Duodenal mucosa (tissue), 2 donors: ENCODE measurements around the gene AEN.
"Not testable (repeated sequence)": the region's sequence is repeated elsewhere in the genome, so short reads cannot be mapped to it uniquely, and the experiment has no call there.

ENCODE experiments used
- H3K27ac ChIP-seq: one replicate; pipeline ENCODE4 v1.7.0; 2013; ENCODE audit warnings: low read depth, low read length
- H3K27me3 ChIP-seq, 2 donors: one replicate each; pipeline ENCODE4 v1.7.0; 2013; ENCODE audit warnings: low read length in 2 of 2, control low read depth in 1 of 2; ENCODE audit not compliant: insufficient read depth in 2 of 2, control insufficient read depth in 1 of 2
- H3K36me3 ChIP-seq, 2 donors: one replicate each; pipeline ENCODE4 v1.7.0; 2013; ENCODE audit warnings: low read length in 2 of 2, control low read depth in 1 of 2; ENCODE audit not compliant: insufficient read depth in 2 of 2, control insufficient read depth in 1 of 2
- H3K4me1 ChIP-seq, 2 donors: one replicate each; pipeline ENCODE4 v1.7.0; 2013; ENCODE audit warnings: low read length in 2 of 2, control low read depth in 1 of 2; ENCODE audit not compliant: insufficient read depth in 2 of 2, control insufficient read depth in 1 of 2
- H3K4me3 ChIP-seq, 2 donors: one replicate each; pipeline ENCODE4 v1.7.0; 2013; ENCODE audit warnings: low read length in 2 of 2, low read depth in 1 of 2
- H3K9ac ChIP-seq, 2 donors: one replicate each; pipeline ENCODE4 v1.7.0; 2013; ENCODE audit warnings: low read length in 2 of 2, low read depth in 1 of 2
- H3K9me3 ChIP-seq, 2 donors: one replicate each; pipeline ENCODE4 v1.7.0; 2013; ENCODE audit warnings: low read length in 2 of 2, control low read depth in 1 of 2; ENCODE audit not compliant: control insufficient read depth in 1 of 2

AEN gene

DNA sequence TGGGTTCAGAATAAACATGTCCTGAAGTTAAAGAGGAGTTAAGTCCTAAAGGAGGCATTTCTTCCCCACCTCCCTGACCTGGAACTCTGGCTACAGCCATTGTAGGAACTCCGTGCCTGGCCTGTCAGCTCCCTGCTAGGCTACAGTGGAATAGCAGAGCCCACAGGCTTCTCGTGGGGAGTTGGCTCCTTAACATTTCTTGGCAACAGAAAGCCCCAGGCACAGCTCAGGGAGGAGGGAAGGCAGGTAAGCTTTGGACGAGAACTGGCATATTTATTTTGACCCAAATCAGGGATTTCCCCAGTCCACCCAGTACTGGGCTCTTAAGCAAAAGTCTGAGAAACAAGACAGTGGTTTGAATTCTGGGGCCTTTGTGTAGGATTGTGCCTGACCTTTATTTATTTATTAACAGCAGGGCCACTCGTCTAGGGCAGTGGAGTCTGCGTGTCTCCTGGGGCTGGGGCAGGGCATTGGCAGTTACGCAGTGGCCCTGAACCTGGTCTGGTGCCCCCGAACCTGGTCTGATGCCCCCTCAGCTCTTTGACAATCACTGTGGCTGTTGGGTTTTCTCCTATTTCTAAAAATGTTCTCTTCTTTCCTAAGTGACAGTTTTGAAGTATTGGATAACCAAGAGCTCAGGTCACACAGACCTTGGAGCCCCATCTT, 9.8 kb downstream of the AEN start:
- Histone ChIP-seq H3K9ac (peak overlapping the region in 1 of 2 donors; percentile 13), H3K27ac (no peak overlapping the region), H3K4me3 (no peak overlapping the region), H3K36me3 (peaks cover 8 to 43% of the 10 kb centered on the region in 2 donors), H3K4me1 (peaks cover 23 to 29% of the 10 kb centered on the region in 2 donors), H3K27me3 (no peaks in the 10 kb centered on the region), H3K9me3 (no peaks in the 10 kb centered on the region)

DNA sequence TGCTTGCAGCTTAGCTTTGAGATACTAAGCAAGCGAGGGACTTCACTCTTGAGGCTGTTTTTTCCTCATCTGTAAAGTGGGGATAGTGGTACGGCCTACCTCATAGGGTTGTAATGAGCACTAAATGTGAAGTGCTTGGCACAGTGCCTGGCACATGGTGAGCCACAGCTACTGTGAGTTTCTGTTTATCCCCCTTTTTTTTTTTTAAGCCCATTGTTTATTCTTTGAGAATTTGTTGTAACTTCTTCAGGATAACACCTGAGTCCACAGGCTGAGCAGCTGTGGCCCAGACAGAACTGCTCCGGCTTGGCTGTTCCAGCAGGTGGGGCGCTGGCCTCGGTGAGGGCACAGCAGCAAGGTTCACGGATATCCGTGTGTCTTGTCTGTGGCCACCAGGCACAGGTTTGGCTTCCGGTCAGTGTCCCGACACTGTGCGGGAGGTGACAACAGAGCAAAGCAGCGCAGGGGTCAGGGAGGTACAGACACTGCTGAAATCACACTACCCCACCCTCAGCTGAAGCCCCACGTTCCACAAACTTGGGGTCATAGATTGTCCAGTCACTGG, 10.4 kb downstream of the AEN start:
- no peaks in the 10 kb centered on the region for H3K27me3 ChIP-seq
- no peak overlapping the region for H3K4me3 ChIP-seq
- peaks cover 29 to 33% of the 10 kb centered on the region in 2 donors for H3K4me1 ChIP-seq
- peaks cover 8 to 38% of the 10 kb centered on the region in 2 donors for H3K36me3 ChIP-seq
- no peak overlapping the region for H3K27ac ChIP-seq
- H3K9me3 ChIP-seq = no peaks in the 10 kb centered on the region
- H3K9ac ChIP-seq = no peak overlapping the region

DNA sequence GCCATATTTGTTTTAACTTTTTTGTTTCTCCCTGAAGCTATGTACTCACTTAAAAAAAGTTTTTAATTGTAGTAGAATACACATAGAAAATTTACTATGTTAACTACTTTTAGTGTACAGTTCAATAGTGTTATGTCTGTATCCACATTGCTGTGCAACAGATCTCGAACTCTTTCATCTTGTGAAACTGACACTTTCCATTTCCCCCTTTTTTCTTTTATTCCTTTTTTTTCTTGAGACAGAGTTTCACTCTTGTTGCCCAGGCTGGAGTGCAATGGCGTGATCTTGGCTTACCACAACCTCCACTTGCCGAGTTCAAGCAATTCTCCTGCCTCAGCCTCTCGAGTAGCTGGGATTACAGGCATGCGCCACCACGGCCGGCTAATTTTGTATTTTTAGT, 11.7 kb downstream of the AEN start:
- not testable (repeated sequence) for H3K4me3 ChIP-seq, H3K27me3 ChIP-seq, H3K27ac ChIP-seq, H3K9ac ChIP-seq, H3K9me3 ChIP-seq
- H3K36me3 ChIP-seq = peaks cover 8 to 35% of the 10 kb centered on the region in 2 donors
- peaks cover 35 to 39% of the 10 kb centered on the region in 2 donors for H3K4me1 ChIP-seq

DNA sequence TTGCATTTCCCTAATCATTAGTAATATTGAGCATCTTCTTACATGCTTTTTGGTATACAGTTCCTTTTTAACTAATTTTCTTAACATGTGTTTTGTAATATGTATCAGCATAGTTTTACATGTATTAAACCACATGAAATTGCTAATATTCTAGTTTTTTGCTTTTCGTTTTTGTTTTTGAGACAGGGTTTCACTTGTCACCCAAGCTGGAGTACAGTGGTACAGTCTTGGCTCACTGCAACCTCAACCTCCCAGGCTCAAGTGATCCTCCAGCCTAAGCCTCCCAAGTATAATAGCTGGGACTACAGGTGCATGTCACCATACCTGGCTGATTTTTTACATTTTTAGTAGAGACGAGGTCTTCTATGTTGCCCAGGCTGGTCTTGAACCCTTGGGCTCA, 13.3 kb downstream of the AEN start:
- no peak overlapping the region for H3K4me3 ChIP-seq
- H3K4me1 ChIP-seq = peaks cover 43 to 45% of the 10 kb centered on the region in 2 donors
- H3K36me3 ChIP-seq = peaks cover 4 to 28% of the 10 kb centered on the region in 2 donors
- peak overlapping the region in 1 of 2 donors; percentile 6 for H3K9ac ChIP-seq
- no peaks in the 10 kb centered on the region for H3K27me3 ChIP-seq
- H3K9me3 ChIP-seq = no peaks in the 10 kb centered on the region
- H3K27ac ChIP-seq = no peak overlapping the region

DNA sequence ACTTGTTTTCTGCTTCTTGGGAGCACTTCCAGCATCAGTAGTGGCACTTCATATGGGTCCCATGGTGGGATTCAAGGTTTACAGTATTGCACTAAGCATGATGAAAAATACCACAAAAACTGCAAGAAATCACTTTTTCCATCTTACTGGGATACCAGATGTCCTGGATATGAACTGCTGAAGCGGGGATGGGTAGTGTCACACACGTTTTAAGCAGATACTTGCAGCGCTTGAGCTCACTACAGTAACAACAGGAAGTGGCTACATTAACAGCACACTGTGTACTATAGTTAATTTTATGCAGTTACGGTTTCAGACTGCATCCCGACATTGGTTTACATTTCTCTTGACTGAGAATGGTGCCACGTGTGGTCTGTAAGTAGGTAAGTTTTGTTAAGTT, 14.2 kb downstream of the AEN start:
- Histone ChIP-seq H3K9me3 (no peaks in the 10 kb centered on the region), H3K27me3 (no peaks in the 10 kb centered on the region), H3K9ac (peak overlapping the region in 1 of 2 donors; percentile 36), H3K4me3 (no peak overlapping the region), H3K27ac (no peak overlapping the region), H3K4me1 (peaks cover 43 to 45% of the 10 kb centered on the region in 2 donors), H3K36me3 (peaks cover 0 to 19% of the 10 kb centered on the region in 2 donors)

DNA sequence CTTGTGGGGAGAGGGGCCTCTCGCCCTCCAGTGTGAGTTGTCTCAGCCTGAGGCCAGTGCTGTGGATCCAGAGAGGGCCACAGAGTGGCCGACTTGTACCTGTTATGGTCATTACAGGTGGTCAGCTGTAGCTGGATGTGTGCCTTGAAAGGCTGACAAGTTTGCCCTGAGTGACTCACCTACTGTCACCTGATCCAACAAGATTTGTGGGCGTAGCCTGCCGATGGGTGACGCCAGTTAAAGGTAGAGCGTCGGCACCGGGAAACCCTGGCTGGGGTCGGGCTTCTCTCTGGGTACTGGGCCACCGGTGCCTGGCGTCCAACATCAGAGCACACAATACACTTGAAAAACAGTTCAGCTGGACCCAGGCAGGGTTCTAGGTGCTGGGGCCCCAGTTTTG, 14.9 kb downstream of the AEN start:
- peaks cover 40 to 45% of the 10 kb centered on the region in 2 donors for H3K4me1 ChIP-seq

DNA sequence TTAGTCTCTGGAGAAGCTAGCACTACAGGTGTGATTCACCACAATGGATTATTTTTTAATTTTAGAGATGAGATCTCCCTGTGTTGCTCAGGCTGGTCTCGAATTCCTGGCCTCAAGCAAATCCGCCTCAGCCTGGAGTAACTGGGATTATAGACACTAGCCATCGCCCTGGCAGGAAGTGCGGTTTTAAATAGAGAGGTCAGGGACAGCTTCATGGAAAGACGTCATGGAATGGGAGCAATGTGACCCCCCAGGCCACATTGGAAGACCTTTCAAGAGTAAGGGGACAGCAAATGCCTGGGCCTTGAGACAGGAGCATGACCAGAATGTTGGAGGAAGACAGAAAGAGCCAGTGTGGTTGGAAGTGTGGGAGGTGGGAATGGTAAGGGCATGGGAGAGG, 15.5 kb downstream of the AEN start:
- H3K27ac ChIP-seq = no peak overlapping the region
- H3K4me1 ChIP-seq = peaks cover 40 to 45% of the 10 kb centered on the region in 2 donors
- peak overlapping the region in 1 of 2 donors; percentile 55 for H3K9ac ChIP-seq
- H3K36me3 ChIP-seq = peaks cover 0 to 7% of the 10 kb centered on the region in 2 donors
- no peaks in the 10 kb centered on the region for H3K27me3 ChIP-seq
- H3K4me3 ChIP-seq = no peak overlapping the region
- no peaks in the 10 kb centered on the region for H3K9me3 ChIP-seq

More for the DNA sequence above, 14.9 kb downstream of the AEN start:
- Histone ChIP-seq H3K27ac (peak overlapping the region; percentile 59), H3K36me3 (peaks cover 0 to 13% of the 10 kb centered on the region in 2 donors), H3K9ac (peak overlapping the region; percentile 36 to 55), H3K9me3 (no peaks in the 10 kb centered on the region), H3K27me3 (no peaks in the 10 kb centered on the region), H3K4me3 (peak overlapping the region; percentile 37)

DNA sequence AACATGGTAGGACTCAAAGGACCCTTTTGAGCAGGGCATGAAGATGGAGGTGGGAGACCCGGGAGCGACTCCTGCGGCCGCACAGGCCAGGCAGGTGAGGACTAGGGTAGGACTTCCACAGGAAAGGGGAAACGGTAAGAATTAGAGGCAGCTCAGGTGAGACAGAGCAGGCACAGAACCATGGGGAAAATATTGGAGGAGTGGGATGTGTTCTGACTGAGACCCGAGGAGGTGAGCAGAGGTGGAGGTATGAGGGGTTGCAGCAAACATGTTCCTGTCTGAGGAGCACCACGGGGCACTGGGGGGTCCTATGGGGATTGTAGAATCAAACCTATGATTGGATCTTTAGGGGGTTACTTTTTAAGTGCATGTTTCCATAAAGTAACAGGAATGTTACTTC, 16.3 kb downstream of the AEN start:
- H3K9ac ChIP-seq = peak overlapping the region; percentile 89 to 90
- H3K27ac ChIP-seq = no peak overlapping the region
- H3K4me1 ChIP-seq = peaks cover 40 to 45% of the 10 kb centered on the region in 2 donors
- peaks cover 0 to 3% of the 10 kb centered on the region in 2 donors for H3K36me3 ChIP-seq
- H3K27me3 ChIP-seq = no peaks in the 10 kb centered on the region
- peak overlapping the region in 1 of 2 donors; percentile 63 for H3K4me3 ChIP-seq
- H3K9me3 ChIP-seq = no peaks in the 10 kb centered on the region

DNA sequence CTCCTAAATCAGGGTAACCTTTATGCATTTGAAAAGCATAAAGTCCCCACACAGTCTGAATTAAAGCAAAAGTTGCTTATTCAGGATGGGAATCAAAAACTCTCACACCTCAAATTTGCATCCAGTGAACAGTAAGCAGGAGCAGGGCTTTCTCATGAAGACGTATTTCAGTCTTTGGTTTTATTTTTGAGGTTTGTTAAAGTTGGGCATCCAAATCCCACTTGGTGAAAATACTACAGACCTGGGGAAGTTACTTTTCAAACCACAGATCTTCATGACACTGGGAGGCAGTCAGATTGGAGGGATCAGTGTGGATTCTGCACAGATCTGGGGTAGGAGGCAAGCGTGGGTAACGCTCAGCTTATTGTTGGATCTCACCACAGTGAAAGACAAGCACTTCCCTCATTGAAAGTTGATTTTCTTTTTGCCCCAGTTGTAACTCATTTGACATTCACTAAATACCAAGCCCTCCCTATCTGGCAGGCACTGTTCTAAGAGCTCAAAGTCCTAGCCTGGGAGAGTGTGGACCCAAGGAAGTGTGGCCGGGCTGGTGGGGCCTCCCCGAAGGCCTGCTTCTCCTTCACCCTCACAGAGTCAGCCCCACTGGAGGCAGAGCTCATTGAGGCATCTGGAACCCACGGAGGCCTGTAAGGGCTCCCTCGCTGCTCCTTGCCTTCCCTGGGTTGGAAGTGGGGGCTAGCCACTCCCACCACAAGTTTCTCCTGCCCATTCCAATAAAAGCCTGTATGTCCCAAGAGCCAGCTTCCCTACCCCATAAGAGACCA, 16.9 kb downstream of the AEN start:
- H3K4me1 ChIP-seq = peaks cover 40 to 45% of the 10 kb centered on the region in 2 donors
- no peaks in the 10 kb centered on the region for H3K9me3 ChIP-seq
- H3K9ac ChIP-seq = peak overlapping the region; percentile 89 to 90
- H3K4me3 ChIP-seq = peak overlapping the region; percentile 61 to 63
- H3K36me3 ChIP-seq = peaks cover 0 to 2% of the 10 kb centered on the region in 2 donors
- H3K27me3 ChIP-seq = no peaks in the 10 kb centered on the region
- H3K27ac ChIP-seq = peak overlapping the region; percentile 96
